NCI-H128 (cell line): ENCODE measurements around the gene PROZ.

Source experiments
- DNase-seq: peaks from one replicate; lab custom pipeline; 2025; ENCODE audit not compliant: unreplicated experiment; lab: John Stamatoyannopoulos, UW

The PROZ gene

GRCh38 chr13:113119822-113120189, 38.6 kb upstream of the PROZ start:
- no peak for DNase-seq

DNA sequence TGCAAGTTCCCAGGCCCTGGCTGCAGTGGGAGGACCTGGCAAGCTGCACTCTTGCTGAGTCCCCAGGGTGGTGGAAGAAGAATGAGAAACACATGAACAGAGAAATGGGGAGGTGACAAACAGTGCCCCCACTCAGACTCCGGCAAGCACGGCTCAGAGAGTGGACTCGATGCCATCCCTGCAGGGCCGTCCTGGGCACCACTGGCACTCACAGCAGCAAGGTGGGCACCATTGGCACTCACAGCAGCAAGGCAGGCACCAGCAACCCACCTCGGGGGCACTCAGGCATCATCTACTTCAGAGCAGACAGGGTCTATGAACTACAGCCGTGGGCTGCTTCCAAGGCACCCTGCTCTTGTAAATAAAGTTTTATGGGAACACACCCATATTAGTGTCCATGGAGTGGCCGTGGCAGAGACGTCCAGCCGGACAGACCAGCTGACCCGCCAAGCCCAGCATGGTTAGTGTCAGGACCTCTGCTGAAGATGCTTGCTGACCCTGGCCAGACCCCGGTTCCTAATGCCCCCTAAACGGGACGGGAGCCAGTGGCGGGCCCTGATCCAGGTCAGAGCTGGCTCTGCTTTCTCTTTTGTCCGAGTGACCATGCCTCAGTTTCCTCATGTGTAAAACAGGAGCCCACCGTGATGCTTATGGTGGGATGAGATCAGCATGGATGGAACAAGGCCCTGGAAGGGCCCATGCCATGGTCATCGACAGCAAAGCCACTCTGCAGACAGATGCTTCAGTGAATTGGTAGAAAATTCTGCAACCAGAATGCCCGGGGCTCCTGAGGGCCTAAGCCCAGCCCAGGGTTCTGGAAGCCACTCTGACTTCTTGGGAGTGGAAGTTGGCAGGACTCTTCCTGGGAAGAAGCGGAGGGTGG, 37.9 kb upstream of the PROZ start:
- DNase-seq: no peak

DNA sequence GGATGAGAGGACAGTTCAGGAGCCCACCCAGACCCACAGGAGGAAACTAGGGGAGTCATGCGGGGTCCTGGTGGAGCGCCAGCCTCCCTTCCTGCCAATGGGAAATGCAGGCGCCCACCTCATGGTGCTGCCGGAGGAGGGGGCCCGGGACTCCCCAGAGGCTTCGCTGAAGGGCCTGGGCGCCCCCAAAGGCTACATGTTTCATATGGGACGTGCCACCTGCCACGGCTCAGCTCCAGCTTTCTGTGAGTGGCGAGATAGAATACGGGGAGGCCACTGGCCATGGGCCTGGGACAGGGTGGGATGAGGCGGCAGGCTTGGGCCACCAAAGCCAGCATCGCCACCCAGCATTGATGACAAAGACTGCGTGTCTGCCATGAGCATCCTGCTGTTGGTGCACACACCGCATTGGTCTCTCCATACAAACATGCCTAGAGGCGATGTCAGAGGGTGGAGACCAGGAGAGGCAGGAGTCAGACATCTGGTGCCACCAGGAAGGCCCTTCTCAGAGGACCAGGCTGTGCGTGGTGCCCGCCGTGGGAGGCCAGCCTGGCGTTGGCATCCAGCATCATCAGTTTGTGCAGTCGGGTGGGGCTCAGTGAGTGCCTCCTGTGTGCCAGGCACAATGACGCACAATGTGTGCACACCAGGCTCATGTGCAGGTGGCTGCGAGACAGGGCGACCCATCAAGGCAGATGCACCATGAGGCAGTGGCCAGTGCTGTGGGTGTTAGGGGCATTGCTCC, 37.1 kb upstream of the PROZ start:
- no peak for DNase-seq

DNA sequence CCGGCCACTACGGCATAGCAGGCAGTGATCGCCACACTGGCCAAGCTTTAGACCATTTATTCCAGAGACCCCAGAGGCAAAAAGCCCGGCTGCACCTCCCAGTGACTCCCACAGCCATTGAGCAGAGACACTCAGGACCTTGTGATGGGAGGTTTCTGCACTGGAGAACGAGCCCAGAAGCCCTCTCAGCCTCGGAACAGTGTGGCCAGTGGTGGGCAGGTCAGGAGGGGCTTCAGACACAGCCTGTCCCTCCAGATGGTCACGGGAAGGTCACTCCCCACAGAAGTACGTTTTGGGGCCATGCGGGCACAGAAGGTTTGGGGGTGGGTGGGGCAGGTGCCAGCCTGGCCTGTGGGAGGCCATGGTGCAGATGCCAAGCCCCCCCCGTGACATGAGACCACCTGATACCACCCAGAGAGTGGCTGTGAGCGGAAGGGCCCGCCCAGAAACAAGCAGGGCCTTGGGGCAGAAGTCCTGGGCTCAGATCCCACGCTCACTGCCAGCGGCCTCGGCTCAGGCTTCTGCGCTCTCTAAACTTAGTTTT, 36.4 kb upstream of the PROZ start:
- DNase-seq: no peak

DNA sequence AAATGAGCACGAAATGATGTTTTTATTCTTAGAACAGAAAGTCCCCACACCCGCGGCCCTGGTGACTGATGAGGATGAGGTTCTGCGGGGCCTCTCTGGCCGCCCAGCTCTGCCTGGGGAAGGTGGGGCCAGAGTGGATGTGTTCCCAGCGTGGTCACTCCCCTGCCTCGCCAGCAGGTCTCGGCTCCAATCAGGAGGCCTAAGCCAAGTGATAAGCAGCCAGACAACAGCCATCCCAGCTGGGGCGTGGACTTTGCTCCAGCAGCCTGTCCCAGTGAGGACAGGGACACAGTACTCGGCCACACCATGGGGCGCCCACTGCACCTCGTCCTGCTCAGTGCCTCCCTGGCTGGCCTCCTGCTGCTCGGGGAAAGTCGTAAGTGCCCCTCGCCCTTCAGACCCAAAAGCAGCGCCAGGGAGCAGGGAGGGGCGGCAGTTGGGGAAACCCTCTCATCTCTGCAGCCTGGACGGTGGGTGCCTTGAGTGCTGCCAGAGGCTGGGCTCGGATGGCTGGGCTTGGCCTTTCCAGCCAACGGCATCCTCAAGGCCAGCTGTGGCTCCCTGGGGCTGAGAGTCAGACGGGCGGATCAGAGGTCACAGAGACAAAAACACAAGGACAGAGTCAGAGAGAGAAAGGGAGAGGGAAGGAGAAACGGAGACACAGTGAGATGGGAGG, 35.8 kb upstream of the PROZ start, which contains the start of gene F10:
F10 (plus strand) TSS at position 250 of the 676 bp plus-strand sequence; CDS start at position 307, 57 bp downstream.
- DNase-seq: no peak

DNA sequence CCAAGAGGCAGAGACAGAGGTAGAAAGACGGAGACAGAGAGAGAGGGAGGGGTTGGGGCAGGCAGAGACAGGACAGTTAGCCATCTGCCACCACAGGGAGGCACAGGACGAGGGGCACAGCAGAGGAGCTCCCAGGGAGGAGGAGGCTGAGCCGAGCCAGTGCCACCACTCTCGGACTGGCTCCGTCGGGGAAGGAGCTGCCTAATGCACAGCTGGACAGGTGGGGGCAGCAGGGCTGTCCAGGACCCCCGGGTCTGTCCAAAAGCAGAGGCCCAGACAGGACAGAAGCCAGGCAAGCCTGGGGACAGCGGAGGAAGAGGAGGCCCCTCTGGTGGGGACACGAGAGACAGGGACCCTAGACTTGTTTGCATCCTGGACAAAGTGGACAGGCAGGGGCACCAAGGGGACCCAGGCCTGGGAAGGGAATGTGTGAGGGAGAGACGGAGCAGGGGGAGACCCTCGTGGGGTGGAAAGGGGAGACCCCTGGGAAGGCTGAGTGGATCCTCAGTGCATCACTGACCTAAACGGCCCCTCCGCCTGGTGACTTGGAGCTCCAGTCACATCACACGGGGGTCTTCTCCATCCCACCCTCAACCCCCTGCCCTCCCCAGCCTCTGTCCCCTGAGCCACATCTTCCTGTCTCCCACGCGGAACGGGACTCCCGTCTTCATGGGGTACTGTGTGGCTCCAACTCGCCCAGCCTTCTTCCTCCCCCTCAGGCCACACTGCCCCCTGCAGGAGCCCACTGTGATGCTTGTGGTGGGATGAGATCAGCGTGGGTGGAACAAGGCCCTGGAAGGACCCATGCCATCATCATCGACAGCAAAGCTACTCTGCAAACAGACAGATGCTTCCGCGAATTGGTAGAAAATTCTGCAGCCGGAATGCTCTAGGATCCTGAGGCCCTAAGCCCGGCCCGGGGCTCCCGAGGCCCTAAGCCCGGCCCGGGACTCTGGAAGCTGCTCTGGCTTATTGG, 34.9 kb upstream of the PROZ start:
- DNase-seq: no peak

- DNase-seq: no peak
Measured at GRCh38 chr13:113124211-113124970, 34.1 kb upstream of the PROZ start.

DNA sequence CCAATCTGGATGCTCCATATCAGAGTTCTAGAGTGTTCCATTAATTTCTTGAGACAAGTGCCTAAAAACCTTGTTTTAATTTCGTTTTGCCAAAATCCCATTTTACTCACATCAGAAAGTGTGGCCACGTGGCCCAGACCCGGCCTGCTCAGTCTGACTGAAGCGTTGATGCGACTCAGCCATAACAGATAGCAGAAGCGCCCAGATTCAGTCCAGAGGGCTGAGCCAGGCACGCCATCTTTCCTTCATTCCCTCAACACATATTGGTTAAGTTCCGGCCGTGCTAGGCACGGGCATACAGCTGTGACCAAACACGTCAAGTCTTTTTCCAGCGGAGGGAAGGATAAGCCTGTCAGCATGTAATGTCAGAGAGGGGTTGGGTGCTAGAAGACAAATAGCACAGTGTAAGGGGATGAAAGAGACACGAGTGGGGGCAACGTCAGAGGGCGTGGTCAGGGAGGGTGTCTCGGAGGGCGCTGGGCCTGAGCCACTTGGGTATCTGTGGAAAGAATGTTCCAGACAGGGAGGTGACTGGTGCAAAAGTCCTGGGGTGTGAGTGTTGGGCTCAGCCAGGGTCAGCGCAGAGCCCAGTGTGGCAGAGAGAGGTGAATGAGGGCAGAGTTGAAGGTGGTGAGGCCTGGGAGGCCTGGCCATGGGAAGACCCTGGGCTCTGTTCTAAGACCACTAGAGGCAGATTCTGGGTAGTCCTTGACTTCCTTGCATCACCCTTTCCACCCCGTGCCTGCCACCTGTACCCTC, 32.8 kb upstream of the PROZ start:
- DNase-seq: no peak

DNA sequence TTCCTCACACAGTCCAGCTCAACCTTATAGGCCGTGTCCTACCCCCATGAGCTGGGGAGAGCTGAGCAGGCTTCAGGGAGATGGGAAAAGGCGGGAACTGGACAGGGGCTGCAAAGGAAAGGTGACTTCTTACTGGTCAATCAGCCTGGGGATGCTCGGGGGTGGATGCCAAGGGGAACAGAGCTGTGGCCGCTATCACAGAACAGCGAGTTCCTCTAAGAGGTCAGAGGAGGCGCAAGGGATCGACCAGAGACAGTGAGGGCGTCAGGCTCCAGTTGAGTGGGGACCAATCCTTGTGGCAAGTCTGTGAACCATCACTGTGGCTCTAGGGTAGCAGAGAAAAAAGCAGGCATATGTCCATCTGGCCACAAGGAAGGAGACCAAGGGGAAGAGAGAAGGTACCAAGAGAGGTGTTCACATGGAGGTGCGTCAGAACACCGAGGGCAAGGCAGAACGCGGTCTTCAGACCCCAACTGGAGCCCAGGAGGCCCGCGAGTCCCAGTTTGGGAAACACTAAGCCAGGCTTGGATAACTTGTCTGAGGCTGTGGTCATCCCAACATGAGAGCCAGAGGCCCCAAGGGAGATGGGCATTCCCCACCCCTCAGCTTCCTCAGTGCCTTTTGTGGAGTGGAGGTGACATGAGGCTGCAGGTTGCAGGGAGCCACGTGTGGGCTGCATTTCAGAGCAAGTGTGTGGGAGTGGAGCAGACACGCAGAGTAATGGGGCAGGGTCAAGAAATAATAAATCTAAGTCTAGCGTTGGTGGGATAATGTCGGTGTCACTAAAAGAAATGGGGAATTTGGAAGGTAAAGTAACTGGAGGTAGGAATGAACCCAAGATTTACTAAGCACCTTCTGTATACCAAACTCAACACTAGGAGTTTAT, 31.9 kb upstream of the PROZ start:
- DNase-seq: no peak

DNA sequence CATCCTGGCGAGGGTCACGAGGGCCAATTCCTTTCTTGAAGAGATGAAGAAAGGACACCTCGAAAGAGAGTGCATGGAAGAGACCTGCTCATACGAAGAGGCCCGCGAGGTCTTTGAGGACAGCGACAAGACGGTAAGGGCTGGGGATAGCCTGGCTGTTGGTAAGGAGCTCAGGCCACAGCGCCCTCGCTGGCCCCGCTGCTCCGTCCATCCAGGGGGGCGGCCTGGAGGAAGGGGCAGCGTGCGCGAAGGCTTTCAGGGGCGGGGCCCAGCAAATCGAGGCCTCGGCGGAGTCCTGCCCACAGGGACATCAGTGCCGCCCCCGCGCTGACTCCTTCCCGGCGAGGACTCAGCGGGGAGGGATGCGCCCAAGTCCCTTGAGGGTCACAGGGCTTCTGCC, 29.0 kb upstream of the PROZ start:
- DNase-seq: no peak

GRCh38 chr13:113129921-113130750, 28.3 kb upstream of the PROZ start:
- DNase-seq: no peak

GRCh38 chr13:113135281-113135760, 23.1 kb upstream of the PROZ start:
- no peak for DNase-seq

- no peak for DNase-seq
Measured at GRCh38 chr13:113137691-113138298, 20.7 kb upstream of the PROZ start.

- no peak for DNase-seq
Measured at GRCh38 chr13:113138792-113139551, 19.5 kb upstream of the PROZ start.

DNA sequence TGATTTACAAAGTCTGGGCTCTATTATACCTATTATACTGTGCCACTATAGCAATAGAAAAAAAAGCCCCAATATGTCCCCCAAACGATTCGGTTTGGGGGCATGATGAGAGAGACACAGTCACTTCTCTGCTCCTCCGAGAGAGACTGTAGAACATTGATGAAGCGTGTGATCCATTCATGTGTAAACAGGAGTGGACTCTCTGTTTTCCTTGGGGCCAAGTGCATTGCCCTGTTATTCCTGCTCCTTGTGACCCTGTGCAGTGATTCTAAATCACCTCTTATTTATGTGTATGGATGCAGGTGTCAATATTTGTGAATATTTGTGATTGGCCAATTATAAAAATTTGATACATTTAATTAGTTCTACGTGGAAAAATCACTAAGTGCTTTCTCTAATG, 18.9 kb upstream of the PROZ start:
- no peak for DNase-seq
